ENCODE data around the gene TEX55.
"Not testable (repeated sequence)": the region's sequence is repeated elsewhere in the genome, so short reads cannot be mapped to it uniquely, and the experiment has no call there.

DNA sequence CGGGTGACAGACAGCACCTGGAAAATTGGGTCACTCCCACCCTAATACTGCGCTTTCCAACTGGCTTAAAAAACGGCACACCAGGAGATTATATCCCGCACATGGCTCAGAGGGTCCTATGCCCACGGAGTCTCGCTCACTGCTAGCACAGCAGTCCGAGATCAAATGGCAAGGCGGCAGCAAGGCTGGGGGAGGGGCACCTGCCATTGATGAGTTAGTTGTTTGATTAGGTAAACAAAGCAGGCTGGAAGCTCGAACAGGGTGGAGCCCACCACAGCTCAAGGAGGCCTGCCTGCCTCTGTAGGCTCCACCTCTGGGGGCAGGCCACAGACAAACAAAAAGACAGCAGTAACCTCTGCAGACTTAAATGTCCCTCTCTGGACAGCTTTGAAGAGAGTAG, 18.8 kb downstream of the TEX55 start:
- TF ChIP-seq CTCF, POLR2A (IDR thresholded peaks at IDR 0.05): not testable (repeated sequence)
